Fibroblast of skin of abdomen (primary cell): ENCODE data around the gene GLRX2.
A peak's percentile ranks its signal among the peaks of the same experiment; 100 is the strongest.
"Not testable (repeated sequence)": the region's sequence is repeated elsewhere in the genome, so short reads cannot be mapped to it uniquely, and the experiment has no call there.

Source experiments
- DNase-seq: peaks from one replicate; pipeline ENCODE4 v3.0.0-alpha.2; 2013

Gene GLRX2

GRCh38 chr1:193062698-193063463, 42.3 kb downstream of the GLRX2 start:
- DNase-seq: no peak

GRCh38 chr1:193060938-193061337, 44.3 kb downstream of the GLRX2 start:
- no peak for DNase-seq

DNA sequence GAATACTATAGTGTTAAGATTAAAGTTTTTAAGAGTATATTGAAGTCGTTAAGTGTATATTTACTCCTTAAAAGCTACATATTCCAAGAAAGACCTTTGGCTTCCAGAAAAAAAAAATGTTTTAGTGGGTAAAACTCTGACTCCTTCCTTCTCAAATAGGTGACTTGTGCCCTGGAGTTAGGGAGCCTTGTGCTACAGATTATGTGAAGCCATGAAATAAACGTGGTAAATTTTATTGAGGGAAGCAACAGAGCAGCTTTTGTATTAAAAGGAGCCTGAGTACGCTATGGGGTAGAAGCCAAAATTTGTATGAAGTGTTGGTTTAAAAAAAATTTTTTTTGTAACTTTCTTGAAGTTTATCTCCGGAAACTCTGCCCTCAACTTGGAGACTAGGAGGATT, 44.8 kb downstream of the GLRX2 start:
- no peak for DNase-seq

GRCh38 chr1:193060115-193060403, 45.2 kb downstream of the GLRX2 start:
- no peak for DNase-seq

DNA sequence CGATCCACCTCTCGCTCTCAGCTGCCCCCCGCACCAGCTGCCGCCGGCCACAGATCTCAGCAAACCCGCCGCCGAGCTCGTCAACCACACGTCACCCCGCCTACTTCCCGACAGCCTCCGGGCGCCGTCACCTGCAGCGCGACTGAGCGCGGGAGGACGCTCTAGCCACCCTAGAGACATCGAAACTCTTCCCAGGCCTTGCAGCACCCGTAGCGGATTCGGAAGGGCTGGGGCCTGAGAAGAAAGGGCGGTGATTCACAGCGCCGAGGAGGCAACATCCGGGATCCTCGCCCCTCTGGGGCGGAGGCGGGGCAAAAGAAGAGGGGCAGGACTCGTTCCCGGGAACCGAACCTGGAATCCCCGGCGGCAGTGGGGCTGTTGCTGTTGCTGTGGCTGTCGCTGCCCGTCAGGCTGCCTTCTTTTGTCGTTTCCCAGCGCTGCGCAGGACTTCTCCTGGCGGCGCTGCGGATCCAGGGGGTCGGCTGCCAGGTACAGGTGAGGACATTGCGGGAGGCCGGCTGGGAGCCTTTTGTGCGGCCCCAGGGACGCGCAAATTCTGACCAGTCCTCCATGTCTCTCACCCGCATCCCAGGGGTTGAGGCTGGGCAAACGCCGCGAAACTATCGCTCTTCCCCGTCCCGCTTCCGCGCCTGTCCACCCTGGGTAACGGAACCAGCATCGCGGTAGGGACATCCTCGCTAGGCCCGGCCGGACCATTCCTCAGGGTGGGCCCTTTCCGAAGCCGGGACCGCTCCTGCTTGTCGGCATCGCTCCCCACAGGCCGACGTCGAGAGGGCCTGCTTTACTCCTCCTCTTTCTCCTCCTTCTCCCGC, 45.7 kb downstream of the GLRX2 start, which contains the start of the genes RO60 and UCHL5:
RO60 (plus strand) TSS at position 331 of the 833 bp plus-strand sequence. CDS start 9,443 bp downstream, outside the sequence.
UCHL5 (minus strand) TSS at position 79 of the 833 bp plus-strand sequence. CDS start 100 bp downstream, outside the sequence.
- peak; percentile 99 for DNase-seq

DNA sequence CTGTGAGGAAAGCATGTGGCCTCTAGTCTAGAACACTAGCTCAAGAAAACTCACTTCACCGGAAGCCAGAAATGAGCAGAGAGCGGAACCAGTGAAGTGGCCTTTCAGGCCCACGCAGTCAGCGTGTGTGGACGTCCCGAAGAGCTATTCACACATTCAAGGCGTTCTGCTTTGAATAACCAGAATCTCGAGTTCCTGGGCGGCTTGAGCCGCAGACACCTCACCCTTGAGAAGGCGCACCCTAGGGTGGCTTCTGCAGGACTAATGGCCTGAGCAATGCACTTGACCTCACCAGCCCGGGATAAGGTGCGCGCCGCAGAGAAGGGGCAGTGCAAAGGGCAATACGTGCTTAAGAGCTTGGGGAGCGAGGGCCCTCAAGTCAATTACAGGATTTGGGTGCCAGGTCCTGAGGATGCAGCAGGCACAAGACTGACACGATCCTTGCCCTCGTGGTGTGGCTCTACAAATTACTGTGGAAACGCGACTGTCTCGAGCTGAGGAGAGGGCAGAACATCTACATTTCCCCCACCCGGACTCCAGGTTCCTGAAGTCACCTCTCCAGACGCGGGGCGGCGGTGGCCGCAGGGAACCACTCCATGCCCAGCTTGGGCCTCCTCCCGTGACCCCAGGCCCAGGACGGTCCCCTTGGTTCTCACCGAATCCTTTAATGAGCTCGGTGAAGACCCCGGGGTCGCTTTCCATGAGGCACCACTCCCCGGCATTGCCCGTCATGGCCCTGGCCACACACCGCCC, 46.5 kb downstream of the GLRX2 start:
- peak; percentile 30 for DNase-seq

- DNase-seq: no peak
These were observed 51.0 kb downstream of the GLRX2 start for GRCh38 chr1:193054169-193054675.

DNA sequence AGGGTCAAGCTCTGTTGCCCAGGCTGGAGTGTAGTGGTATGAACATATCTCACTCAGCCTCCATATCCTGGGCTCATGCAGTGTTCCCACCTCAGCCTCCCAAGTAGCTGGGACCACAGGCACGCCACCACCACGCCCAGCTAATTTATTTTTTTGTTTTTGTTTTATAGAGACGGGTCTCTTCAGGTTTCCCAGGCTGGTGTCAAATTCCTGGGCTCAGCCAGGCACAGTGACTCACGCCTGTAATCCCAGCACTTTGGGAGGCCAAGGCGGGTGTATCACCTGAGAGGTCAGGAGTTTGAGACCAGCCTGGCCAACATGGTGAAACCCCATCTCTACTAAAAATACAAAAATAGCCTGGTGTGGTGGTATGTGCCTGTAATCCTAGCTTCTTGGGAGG, 56.3 kb downstream of the GLRX2 start:
- DNase-seq: not testable (repeated sequence)
